Ishikawa (cell line): Measurements from ENCODE around the gene SUPT20HL2.

Experiments used
- EP300 ChIP-seq: IDR thresholded peaks from 2 replicates; pipeline ENCODE4 v1.6.1; 2012; ENCODE audit warnings: borderline replicate concordance
- TF ChIP-seq, protein P1 (sequence below): IDR thresholded peaks from 2 replicates; pipeline ENCODE4 v1.6.1; 2012

DNA sequence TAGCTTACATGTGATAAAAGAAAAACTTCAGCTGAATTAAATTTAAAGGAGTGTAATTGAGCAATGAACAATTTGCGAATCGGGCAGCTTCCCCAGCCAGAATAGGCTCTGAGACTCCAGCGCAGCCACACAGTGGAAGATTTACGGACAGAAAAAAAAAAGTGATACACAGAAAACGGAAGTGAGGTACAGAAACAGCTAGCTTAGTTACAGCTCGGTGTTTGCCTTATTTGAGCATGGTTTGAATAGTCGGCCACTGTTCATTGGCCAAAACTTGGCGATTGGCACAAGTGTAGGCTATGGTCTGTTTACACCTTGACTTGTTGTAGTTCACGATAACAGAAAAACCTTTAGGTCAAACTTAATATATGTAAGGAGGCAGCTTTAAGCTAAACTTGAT, 29.9 kb upstream of the SUPT20HL2 start:
- no peak for TF ChIP-seq EP300
- TF ChIP-seq, protein P1, sequence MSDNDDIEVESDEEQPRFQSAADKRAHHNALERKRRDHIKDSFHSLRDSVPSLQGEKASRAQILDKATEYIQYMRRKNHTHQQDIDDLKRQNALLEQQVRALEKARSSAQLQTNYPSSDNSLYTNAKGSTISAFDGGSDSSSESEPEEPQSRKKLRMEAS = no peak
